HepG2 (cell line): ENCODE results near the gene CYP2W1. TPM values are rescaled to one million over a fixed set of nuclear protein-coding genes. Genes with fewer than 3 reads are reported as not detected.

Source experiments
- ARID3A ChIP-seq: IDR thresholded peaks from 2 replicates; pipeline ENCODE4 v1.6.1; 2012; ENCODE audit warnings: low read depth, low read length, improper control_type of control experiment
- CC2D1A ChIP-seq: sonication (generic); formaldehyde crosslinking; IDR thresholded peaks from 2 replicates; pipeline ENCODE4 v1.8.1; 2023; ENCODE audit warnings: mild to moderate bottlenecking, missing genetic modification reagents
- CCAR2 ChIP-seq: fragments of 200-400 bp; formaldehyde crosslinking; optimal IDR thresholded peaks from 2 replicates; pipeline ENCODE3; 2018; ENCODE audit warnings: low read depth, mild to moderate bottlenecking, low read length, moderate library complexity
- FOXA3 ChIP-seq: IDR thresholded peaks from 2 replicates; pipeline ENCODE4 v1.6.1; 2016; ENCODE audit warnings: missing genetic modification reagents, missing compliant biosample characterization
- GTF3A ChIP-seq: sonication (generic); formaldehyde crosslinking; conservative IDR thresholded peaks from 2 replicates; pipeline ENCODE4 v1.4.0; 2020; ENCODE audit warnings: mild to moderate bottlenecking, missing genetic modification reagents
- GZF1 ChIP-seq: sonication (generic); formaldehyde crosslinking; IDR thresholded peaks from 2 replicates; pipeline ENCODE4 v1.5.1; 2020; ENCODE audit warnings: mild to moderate bottlenecking, missing genetic modification reagents
- HDAC2 ChIP-seq: sonication (generic); formaldehyde crosslinking; IDR thresholded peaks from 2 replicates; pipeline ENCODE4 v1.4.0; 2020; ENCODE audit warnings: missing genetic modification reagents
- KDM5A ChIP-seq: fragments of 200-600 bp; sonication (generic); IDR thresholded peaks from 2 replicates; pipeline ENCODE4 v1.7.0; 2018; ENCODE audit warnings: antibody characterized with exemption, mild to moderate bottlenecking, low read length, borderline replicate concordance
- MLXIP ChIP-seq: sonication (generic); formaldehyde crosslinking; IDR thresholded peaks from 2 replicates; pipeline ENCODE4 v1.9.0; 2021; ENCODE audit warnings: missing genetic modification reagents, borderline replicate concordance
- MYC ChIP-seq: sonication (generic); formaldehyde crosslinking; IDR thresholded peaks from 2 replicates; pipeline ENCODE4 v1.9.0; 2021; ENCODE audit warnings: missing genetic modification reagents, borderline replicate concordance
- MZF1 ChIP-seq: sonication (generic); formaldehyde crosslinking; IDR thresholded peaks from 2 replicates; pipeline ENCODE4 v1.8.1; 2023; ENCODE audit warnings: mild to moderate bottlenecking, missing genetic modification reagents, borderline replicate concordance
- NCOA1 ChIP-seq: sonication (generic); formaldehyde crosslinking; IDR thresholded peaks from 2 replicates; pipeline ENCODE4 v1.9.0; 2021; ENCODE audit warnings: missing genetic modification reagents
- ZBTB21 ChIP-seq: sonication (generic); formaldehyde crosslinking; IDR thresholded peaks from 2 replicates; pipeline ENCODE4 v1.4.0; 2020; ENCODE audit warnings: missing genetic modification reagents
- ZNF451 ChIP-seq: sonication (generic); formaldehyde crosslinking; IDR thresholded peaks from 2 replicates; pipeline ENCODE4 v1.5.0; 2020; ENCODE audit warnings: mild to moderate bottlenecking, missing genetic modification reagents
- ZNF652 ChIP-seq: IDR thresholded peaks from 2 replicates; pipeline ENCODE4 v1.6.1; 2016; ENCODE audit warnings: low read depth, borderline replicate concordance
- ZNF687 ChIP-seq: sonication (generic); formaldehyde crosslinking; IDR thresholded peaks from 2 replicates; pipeline ENCODE4 v1.5.1; 2020; ENCODE audit warnings: mild to moderate bottlenecking, missing genetic modification reagents, moderate library complexity
- ZNF703 ChIP-seq: sonication (generic); formaldehyde crosslinking; IDR thresholded peaks from 2 replicates; pipeline ENCODE4 v1.5.1; 2020; ENCODE audit warnings: missing genetic modification reagents, mild to moderate bottlenecking, moderate library complexity, borderline replicate concordance
- polyA plus RNA-seq, 8 experiments: library from polyadenylated mRNA; depleted of rRNA in 3 of 8; stranded (reverse) in 7 of 8; unstranded in 1 of 8; fragments of >200 nt; fragmentation: Illumina TruSeq in 4 of 8; extraction: Trizol in 4 of 8; gene quantifications; 2 replicates each; pipeline versions ENCODE4 v1.2.1 to v1.2.3, GENCODE V29; 2011 to 2016; ENCODE audit warnings: low read depth in 4 of 8, missing spikeins in 1 of 8, mixed read lengths in 1 of 8; ENCODE audit not compliant: insufficient read depth in 1 of 8
- total RNA-seq, 5 experiments: library from RNA; depleted of rRNA; stranded (reverse); fragments of >200 nt; fragmentation: Illumina TruSeq; extraction: Trizol; gene quantifications; 2 replicates each; pipeline ENCODE4 v1.2.3, GENCODE V29; 2016; ENCODE audit warnings: low read depth in 1 of 5

Gene CYP2W1
- total and polyA plus RNA-seq, 2 of the 13 experiments (the other 11 are each of a cell fraction or from before 2014, with no cell fraction given), result 19.5 to 31.7 TPM

GRCh38 chr7:957418-958220 lies 25.4 kb upstream of the CYP2W1 start (continued):
- TF ChIP-seq MLXIP (CRISPR knock-in tag), result peak; percentile 99
- TF ChIP-seq ZBTB21 (CRISPR knock-in tag), result no peak
- TF ChIP-seq GTF3A, result no peak
- peak; percentile 56; the same call in 1 of the 2 replicates for TF ChIP-seq NCOA1 (CRISPR knock-in tag)
- TF ChIP-seq ZNF687 (CRISPR knock-in tag), result peak; percentile 100
- TF ChIP-seq KDM5A, result no peak
- peak; percentile 81; the same call in 1 of the 2 replicates for TF ChIP-seq MZF1
- TF ChIP-seq CCAR2, result no peak
- peak; percentile 55 for TF ChIP-seq FOXA3 (CRISPR knock-in tag)
- no peak for TF ChIP-seq ZNF703 (CRISPR knock-in tag)
- TF ChIP-seq ZNF652 (CRISPR knock-in tag), result no peak; the same call in 1 of the 2 replicates
- TF ChIP-seq MYC (CRISPR knock-in tag), result peak; percentile 91
- TF ChIP-seq HDAC2, result peak; percentile 62
- peak; percentile 88 for TF ChIP-seq GZF1 (CRISPR knock-in tag)
- TF ChIP-seq ZNF451 (CRISPR knock-in tag), result peak; percentile 61; the same call in 1 of the 2 replicates
- no peak for TF ChIP-seq CC2D1A (CRISPR knock-in tag)
- TF ChIP-seq ARID3A, result no peak
